ENCODE data around the gene DGKE. TPM values are rescaled to one million over a fixed set of nuclear protein-coding genes. Genes with fewer than 3 reads are reported as not detected.

The DGKE gene
- total RNA-seq, 1 donor from 2014 or later, result 2.8 TPM

DNA sequence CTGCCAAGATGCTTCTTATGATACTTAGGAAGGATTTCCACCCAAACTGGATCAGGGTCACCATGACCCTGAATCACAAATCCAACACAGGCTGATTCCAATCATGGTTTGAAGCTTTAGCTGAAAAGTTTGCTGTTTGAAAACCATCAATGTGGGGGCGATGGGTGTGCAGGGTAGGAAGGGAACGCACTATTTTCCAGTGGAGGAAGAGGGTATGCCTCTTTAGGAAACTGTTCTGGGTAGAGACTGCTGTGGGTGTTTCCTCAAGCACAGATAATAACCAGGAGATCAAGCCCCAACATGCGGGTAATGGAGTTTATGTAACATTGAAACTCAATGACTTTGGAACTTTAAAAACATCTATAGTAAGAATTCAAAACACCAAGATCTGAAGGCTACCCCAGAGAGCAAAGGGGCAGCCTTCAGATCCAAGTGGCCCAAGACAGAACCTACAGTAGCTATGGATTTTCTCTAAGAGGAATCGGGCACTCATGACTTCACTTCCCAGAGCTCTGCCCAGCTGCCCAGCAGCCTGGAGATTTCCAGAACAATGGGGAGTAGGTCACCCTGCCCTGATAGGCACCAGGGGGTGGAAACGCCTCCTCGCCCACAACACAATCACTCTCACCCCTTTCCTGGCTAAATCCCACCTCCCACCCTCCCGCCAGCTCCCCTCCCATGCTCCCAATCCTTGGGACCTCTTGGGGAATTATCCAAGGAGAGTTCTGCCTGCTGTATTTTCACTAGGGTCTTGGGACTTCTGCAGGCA lies 57.1 kb downstream of the DGKE start:
- Mint-ChIP-seq H3K4me1 (ENCODE audit: low read depth, unreplicated experiment) (no peaks in the 10 kb centered on the region), H3K9me3 (ENCODE audit: unreplicated experiment) (peaks cover 7% of the 10 kb centered on the region), H3K36me3 (ENCODE audit: unreplicated experiment) (peaks cover 17% of the 10 kb centered on the region), H3K4me3 (ENCODE audit: unreplicated experiment) (no peak overlapping the region), H3K27ac (ENCODE audit: unreplicated experiment) (no peak overlapping the region), H3K27me3 (ENCODE audit: unreplicated experiment) (no peaks in the 10 kb centered on the region)
- TF ChIP-seq, protein P1, sequence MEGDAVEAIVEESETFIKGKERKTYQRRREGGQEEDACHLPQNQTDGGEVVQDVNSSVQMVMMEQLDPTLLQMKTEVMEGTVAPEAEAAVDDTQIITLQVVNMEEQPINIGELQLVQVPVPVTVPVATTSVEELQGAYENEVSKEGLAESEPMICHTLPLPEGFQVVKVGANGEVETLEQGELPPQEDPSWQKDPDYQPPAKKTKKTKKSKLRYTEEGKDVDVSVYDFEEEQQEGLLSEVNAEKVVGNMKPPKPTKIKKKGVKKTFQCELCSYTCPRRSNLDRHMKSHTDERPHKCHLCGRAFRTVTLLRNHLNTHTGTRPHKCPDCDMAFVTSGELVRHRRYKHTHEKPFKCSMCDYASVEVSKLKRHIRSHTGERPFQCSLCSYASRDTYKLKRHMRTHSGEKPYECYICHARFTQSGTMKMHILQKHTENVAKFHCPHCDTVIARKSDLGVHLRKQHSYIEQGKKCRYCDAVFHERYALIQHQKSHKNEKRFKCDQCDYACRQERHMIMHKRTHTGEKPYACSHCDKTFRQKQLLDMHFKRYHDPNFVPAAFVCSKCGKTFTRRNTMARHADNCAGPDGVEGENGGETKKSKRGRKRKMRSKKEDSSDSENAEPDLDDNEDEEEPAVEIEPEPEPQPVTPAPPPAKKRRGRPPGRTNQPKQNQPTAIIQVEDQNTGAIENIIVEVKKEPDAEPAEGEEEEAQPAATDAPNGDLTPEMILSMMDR (IDR thresholded peaks at IDR 0.05; ENCODE audit: partially characterized antibody, unreplicated experiment), result no peak
- DNase-seq, result no peak

DNA sequence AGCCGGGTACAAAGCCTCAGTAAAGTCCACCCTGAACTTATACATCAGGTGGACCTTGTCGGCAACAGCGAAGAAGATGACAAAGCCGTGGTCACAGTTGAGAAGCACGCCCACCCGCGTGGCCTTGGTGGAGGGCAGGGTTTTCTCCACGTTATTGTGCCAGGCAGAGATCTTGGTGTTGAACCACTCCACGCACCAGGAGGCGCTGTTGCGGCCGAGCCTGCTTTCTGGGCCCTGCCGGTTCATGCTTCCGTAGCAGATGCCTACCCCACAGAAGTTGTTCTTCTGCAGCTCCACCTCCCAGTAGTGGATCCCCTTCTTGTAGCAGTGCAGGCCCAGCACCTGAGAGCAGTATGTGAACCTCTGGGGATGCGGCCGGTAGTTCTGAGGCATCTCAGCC lies 57.8 kb downstream of the DGKE start:
- Mint-ChIP-seq H3K9me3 (ENCODE audit: unreplicated experiment) (peaks cover 7% of the 10 kb centered on the region), H3K27me3 (ENCODE audit: unreplicated experiment) (no peaks in the 10 kb centered on the region), H3K4me3 (ENCODE audit: unreplicated experiment) (no peak overlapping the region), H3K27ac (ENCODE audit: unreplicated experiment) (no peak overlapping the region), H3K36me3 (ENCODE audit: unreplicated experiment) (peaks cover 16% of the 10 kb centered on the region), H3K4me1 (ENCODE audit: low read depth, unreplicated experiment) (no peaks in the 10 kb centered on the region)
- TF ChIP-seq, protein P1 (IDR thresholded peaks at IDR 0.05; ENCODE audit: partially characterized antibody, unreplicated experiment), result no peak
- peak; percentile 23 for DNase-seq

DNA sequence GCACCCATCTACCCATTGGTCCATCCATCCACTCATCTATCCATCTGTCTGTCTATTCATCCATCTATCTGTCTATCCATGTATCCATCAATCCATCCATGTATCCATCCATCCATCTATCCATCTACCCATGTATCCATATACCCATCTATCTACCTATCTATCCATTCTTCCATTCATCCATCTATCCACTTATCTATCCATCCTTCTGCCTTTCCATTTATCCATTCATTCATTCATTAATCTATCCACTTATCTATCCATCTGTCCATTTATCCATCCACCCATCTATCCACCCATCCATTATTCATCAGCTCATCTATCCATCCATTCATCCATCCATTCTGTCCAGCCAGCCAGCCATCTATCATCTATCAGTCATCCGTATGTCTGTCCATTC lies 58.4 kb downstream of the DGKE start:
- Mint-ChIP-seq H3K4me3 (ENCODE audit: unreplicated experiment) (no peak overlapping the region), H3K27me3 (ENCODE audit: unreplicated experiment) (no peaks in the 10 kb centered on the region), H3K4me1 (ENCODE audit: low read depth, unreplicated experiment) (no peaks in the 10 kb centered on the region), H3K27ac (ENCODE audit: unreplicated experiment) (peak overlapping the region; percentile 24), H3K36me3 (ENCODE audit: unreplicated experiment) (peaks cover 10% of the 10 kb centered on the region), H3K9me3 (ENCODE audit: unreplicated experiment) (peaks cover 4% of the 10 kb centered on the region)
- TF ChIP-seq, protein P1 (IDR thresholded peaks at IDR 0.05; ENCODE audit: partially characterized antibody, unreplicated experiment), result no peak
- no peak for DNase-seq

DNA sequence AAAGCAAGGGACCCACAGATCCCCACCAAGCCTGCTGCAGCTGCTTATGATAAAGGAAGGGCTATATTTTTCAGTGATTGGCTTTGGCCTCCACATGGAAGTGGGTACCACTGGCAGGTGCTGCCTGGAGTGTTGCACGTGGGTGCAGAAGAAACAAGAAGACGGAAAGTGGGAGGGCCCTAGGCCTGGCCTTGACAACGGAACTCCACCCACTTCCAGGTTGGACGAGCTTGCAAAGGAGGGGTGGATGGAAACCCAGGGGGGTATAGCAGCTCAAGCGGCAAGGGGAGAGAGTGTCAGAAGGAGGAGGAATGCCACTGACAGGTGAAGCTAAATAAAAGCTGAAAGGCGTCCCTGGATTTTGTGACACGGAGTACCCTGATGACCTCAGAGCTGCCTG lies 59.6 kb downstream of the DGKE start:
- DNase-seq, result no peak
- no peaks in the 10 kb centered on the region for H3K9me3 Mint-ChIP-seq (ENCODE audit: unreplicated experiment)
- H3K4me1 Mint-ChIP-seq (ENCODE audit: low read depth, unreplicated experiment), result no peaks in the 10 kb centered on the region
- no peak overlapping the region for H3K27ac Mint-ChIP-seq (ENCODE audit: unreplicated experiment)
- TF ChIP-seq, protein P1 (IDR thresholded peaks at IDR 0.05; ENCODE audit: partially characterized antibody, unreplicated experiment), result no peak
- H3K4me3 Mint-ChIP-seq (ENCODE audit: unreplicated experiment), result no peak overlapping the region
- H3K27me3 Mint-ChIP-seq (ENCODE audit: unreplicated experiment), result no peaks in the 10 kb centered on the region
- peaks cover 6% of the 10 kb centered on the region for H3K36me3 Mint-ChIP-seq (ENCODE audit: unreplicated experiment)

DNA sequence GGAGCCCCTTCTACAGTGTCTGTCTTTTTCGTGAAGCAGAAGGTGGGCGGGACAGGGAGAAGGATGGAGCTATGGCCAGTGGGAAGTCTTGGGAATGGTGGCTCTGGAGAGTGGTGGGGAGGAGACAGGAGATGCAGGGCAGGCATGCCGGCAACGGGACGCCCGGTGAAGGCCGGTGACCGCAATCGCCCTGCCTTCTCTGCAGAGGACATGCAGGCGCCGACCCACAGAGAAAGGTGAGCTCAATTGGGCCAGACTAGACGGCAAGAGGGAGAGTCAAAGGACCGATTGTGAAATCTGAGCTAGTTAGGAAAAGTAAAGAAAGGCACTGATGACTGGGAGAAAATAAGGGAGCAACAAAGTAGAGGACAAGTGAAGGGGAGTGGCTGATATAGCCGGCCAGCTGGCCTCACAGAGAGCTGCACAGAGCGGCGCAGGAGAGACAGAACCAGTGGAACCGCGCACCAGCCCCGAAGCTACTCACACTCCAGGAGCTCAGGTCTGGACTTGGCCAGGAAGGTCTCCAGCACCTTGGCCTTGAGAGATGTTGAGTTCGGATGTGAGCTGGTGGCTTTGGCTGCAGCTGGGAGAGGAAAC lies 61.0 kb downstream of the DGKE start:
- no peak overlapping the region for H3K27ac Mint-ChIP-seq (ENCODE audit: unreplicated experiment)
- DNase-seq, result no peak
- peaks cover 6% of the 10 kb centered on the region for H3K36me3 Mint-ChIP-seq (ENCODE audit: unreplicated experiment)

More for the DNA sequence above, 61.0 kb downstream of the DGKE start:
- Mint-ChIP-seq H3K9me3 (ENCODE audit: unreplicated experiment) (no peaks in the 10 kb centered on the region), H3K4me1 (ENCODE audit: low read depth, unreplicated experiment) (no peaks in the 10 kb centered on the region), H3K27me3 (ENCODE audit: unreplicated experiment) (no peaks in the 10 kb centered on the region), H3K4me3 (ENCODE audit: unreplicated experiment) (no peak overlapping the region)
- TF ChIP-seq, protein P1 (IDR thresholded peaks at IDR 0.05; ENCODE audit: partially characterized antibody, unreplicated experiment), result no peak
